ENCODE measurements around the gene ZFP36L1.

ZFP36L1 gene

GRCh38 chr14:68738559-68738958 is 54.3 kb downstream of the ZFP36L1 start:
- DNase-seq (ENCODE audit: low spot score): no peak
